Erythroblast (primary cell): Measurements from ENCODE around the gene TNNC1.

Source experiments
- DNase-seq, 2 experiments: peaks; one replicate each; lab custom pipeline; 2025; lab: John Stamatoyannopoulos, UW
- GATA1 ChIP-seq: IDR thresholded peaks from 2 replicates; pipeline ENCODE4 v1.6.1; 2011; ENCODE audit warnings: low read depth, mild to moderate bottlenecking, control low read depth, low read length, moderate library complexity
- POLR2A ChIP-seq: IDR thresholded peaks from 2 replicates; pipeline ENCODE4 v1.6.1; 2011; ENCODE audit warnings: mild to moderate bottlenecking, low read length

Gene TNNC1

DNA sequence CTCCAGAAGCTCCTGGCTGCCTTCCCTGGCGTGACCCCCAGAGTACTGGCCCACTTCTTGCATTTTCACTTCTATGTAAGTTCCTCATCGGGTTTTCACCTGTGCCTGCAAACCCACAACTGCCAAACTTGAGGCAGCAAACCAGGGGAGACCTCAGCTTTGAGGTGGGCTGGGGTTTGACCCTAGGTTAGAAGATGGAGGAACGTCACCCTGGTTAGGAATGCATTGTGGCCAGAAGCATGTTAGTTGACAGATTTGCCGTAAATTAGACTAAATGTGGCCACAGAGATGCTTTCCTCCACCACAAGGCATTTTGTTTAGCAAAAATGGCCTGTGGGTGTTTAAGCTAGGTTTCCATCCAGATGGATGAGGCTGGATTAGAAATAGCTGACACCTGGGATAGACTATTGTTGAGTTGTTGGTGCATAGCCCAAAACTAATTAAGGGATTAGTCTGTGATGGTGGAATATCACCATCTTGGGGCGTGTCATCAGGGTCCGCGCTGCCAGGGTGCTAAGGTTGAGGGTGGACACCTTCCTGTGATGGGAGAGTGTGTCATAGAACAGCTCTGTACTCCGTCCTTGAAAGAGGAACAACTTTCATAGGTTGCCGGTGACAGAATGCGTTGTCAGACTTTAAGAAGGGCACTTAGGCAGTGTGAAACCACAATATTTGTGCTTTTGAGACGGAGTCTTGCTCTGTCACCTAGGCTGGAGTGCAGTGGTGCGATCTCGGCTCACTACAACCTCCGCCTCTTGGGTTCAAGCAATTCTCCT, 5.1 kb upstream of the TNNC1 start:
- DNase-seq = no peak
- TF ChIP-seq POLR2A = no peak
- TF ChIP-seq GATA1 = no peak

- TF ChIP-seq POLR2A = no peak
- TF ChIP-seq GATA1 = no peak
- no peak for DNase-seq
Measured at GRCh38 chr3:52458031-52458760, 4.4 kb upstream of the TNNC1 start.

DNA sequence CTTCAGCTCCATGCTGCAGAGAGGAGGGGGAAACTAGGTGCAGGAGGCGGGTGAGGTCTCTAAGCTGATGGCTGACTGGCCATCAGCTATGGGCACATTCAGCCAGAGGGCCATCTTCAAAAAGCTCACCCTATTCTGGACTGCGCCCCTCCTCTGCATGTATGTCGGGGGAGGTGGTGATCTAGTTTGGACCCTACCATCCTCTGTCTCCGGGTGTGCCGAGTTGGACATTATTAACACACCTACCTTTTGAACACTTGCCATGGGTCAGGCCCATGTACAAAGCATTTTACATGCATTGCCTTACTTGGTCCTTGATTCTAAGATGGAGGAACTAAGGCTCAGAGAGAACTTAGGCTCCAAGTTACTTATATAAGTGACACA, 3.0 kb upstream of the TNNC1 start:
- TF ChIP-seq GATA1 = no peak
- no peak for TF ChIP-seq POLR2A
- peak in 1 of 2 experiments; percentile 27 for DNase-seq

DNA sequence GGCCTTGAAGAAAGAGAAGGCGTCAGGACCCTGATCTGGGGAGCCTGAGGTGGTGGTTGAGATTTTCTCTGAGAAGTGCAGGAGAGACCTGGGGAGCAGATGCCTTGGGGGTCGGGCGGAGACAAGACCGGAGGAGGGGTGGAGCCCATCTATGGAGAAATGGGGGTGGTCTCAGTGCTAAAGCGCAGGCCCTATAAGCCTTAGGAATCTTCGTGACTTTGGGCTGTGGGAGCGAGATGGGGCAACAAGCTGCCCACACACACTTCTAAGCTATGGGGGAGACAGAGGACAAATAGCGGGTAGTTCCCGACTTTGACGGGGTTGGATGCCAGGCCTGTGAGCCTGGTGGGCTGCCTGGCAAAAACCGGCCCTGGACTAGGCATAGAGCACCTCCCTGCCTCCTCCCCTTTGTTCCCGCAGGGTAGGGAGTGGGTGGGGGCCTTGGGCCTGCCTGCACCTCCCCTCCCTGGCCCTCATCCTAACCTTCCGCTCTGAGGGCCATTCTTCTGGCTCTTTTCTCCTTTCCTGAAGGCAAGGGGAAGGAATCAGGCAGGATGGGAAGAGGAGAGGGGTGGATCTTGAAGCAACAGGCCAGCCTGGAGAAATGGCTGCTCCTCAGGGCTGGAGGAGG, 2.4 kb upstream of the TNNC1 start:
- DNase-seq = peak in 1 of 2 experiments; percentile 31
- TF ChIP-seq POLR2A (no peak), GATA1 (no peak)

DNA sequence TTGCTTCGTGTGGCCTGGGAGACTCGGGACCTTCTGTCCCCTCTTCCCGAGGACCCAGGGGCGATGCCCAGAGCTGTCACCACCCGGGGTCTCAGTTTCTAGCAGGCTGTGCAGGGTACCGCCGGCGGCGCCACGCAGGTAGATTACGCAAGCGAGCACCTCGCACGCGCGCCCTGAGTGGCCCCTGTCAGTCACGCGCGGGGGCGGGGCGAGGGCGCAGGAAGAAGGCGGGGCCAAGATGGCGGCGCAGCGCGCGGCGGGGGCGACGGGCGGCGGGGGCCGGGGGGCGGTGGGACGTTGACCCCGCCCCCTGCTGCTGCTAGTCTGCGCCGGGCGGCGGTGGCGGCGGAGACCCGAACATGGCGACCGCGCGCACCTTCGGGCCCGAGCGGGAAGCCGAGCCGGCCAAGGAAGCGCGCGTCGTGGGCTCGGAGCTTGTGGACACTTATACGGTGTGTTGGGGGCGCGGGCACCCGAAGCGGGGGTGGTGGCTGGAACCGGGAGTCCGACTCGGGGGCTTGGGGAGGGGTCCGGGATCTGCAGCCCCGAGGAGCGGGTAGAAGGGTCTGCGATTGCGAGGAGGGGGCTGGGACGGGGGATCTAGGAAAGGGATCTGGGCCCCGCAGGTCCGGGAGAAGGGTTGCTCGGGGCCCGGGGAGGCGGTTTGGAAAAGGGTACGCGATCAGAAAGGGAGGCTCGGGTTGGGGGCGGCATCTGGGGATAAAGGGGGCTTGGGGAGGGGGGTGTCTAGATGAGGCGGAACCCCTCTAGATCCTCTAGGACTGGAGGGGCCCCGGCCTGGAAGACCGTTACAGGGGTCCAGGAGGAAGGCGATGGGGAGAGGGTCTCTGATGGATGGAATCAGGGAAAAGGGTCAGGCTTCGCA, 1.7 kb upstream of the TNNC1 start, which contains the start of gene NISCH:
TSS of gene NISCH (plus strand) at position 322 of the 886 bp plus-strand sequence. CDS start at position 360, 38 bp downstream.
- peak; percentile 90 to 95 for DNase-seq
- TF ChIP-seq POLR2A (peak; percentile 48), GATA1 (no peak)

DNA sequence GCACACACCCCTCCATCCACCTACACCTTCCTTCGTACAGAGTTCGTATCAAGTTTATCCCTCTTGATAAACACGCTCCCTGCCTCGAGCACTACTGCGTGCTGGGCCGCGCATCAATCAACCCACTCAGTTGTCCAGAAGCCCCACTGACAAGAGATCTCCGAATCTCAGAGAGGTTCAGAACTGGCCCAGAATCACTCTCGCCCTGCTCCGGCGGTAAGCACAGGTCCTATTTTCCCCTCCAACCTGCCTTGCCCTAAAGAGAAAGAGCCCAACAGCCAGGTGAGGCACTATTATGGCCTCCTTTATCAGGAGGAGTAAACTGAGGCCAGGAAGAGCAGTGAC, 1.1 kb upstream of the TNNC1 start:
- DNase-seq = no peak
- TF ChIP-seq GATA1 (no peak), POLR2A (no peak)

- peak in 1 of 2 experiments; percentile 40 for DNase-seq
- no peak for TF ChIP-seq POLR2A
- no peak for TF ChIP-seq GATA1
Measured at GRCh38 chr3:52454250-52454937, 553 bp upstream of the TNNC1 start.

DNA sequence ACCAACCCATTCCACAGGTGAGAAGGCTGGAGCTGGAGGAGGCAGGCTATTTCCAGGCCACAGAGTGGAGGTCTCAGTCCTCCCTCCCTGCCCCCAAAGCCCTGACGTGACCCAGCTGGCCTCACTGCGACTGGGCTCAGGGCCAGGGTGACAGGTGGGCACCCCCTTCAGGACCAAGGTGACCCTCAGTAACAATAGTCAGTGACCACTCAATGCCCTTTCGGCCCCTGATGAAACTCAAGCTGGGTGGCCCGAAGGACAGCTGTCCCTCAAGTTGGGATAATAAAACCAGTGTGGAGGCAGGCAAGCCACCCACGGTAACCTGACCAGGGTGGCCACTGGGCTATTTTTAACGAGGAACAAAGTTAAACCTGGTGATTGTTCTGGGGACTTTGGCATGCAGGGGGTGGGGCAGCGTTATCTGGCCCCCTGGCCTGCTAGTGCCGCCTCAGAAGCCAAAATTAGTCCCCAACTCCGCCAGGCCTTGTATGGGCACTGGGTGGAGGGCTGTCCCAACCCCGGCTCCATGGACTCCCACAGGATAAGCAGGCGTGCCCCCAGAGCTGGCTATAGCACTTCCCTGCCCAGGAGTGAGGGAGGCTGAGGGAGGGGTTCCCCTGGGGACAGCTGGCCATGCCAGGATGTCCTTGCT, 1.1 kb downstream of the TNNC1 start:
- TF ChIP-seq POLR2A (no peak), GATA1 (no peak)
- DNase-seq = no peak

GRCh38 chr3:52452126-52452525, 1.7 kb downstream of the TNNC1 start:
- DNase-seq = no peak
- TF ChIP-seq POLR2A = no peak
- no peak for TF ChIP-seq GATA1

DNA sequence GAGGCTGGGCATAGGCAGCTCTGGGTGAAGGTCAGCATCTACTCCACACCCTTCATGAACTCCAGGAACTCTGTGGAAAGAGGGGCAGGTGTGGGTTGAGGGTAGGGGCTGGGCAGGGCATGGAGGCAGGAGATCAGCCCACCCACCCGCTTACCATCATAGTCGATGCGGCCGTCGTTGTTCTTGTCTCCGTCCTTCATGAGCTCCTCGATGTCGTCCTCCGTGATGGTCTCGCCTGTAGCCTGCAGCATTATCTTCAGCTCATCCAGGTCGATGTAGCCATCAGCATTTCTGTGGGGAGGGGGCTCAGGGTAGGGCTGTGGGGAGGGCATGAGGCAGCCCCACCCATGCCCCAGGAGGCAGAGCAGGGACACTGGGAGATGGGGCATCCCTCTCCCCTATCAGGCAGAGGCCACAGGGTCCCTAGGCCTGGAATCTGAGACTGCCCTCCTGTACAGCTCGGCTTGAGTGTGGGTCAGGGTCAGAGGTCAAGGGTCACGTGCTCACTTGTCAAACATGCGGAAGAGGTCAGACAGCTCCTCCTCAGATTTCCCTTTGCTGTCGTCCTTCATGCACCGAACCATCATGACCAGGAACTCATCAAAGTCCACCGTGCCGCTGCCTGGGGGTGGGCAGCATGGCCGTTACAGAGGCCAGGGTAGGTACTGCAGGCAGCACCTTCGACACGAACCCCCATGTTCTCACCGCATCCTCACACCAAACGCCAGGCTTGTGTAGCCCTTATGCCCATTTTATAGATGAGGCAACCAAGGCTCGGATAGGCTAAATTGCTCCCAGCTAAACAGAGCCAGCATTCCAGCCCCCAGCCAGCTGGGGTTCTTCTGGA, 2.4 kb downstream of the TNNC1 start:
- DNase-seq = no peak
- TF ChIP-seq GATA1 (no peak), POLR2A (no peak)

DNA sequence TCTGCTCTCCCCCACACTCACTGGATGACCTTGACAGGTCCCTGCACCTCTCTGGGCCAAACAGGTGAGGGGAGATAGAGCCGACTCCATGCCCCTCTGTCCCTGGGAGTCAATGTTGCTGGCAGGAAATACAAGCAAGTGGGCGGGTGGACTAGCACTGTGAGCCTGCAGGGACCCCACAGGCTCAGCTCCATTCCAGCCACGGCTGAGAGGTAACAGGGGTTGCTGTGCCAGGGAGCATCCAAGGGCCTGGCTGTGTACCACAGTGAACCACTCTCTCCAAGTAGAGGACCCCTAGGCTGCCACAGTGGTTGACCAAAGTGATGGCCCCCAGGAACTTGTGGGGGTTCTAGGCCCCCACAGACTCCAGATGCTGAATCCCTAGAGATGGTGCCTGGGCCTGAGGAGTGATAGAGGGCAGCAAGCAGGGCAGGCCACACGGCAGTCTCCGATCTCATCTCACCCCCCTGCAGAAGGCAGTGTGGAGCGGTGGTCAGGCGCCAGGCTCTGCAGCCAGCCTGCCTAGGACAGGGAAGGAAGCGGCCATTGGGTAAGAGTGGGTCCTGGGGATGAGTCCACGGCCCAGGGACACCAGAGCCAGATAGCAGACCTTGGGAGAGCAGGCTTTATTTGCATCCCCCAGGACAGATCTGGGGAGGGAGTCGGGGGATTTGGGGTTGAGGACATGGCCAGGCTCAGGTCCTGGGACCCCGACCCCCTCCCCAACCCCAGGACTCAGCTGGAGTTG, 3.2 kb downstream of the TNNC1 start:
- no peak for DNase-seq
- TF ChIP-seq POLR2A = no peak
- no peak for TF ChIP-seq GATA1
